H1 (cell line): ENCODE measurements around the gene MIA2. TPM values are rescaled to one million over a fixed set of nuclear protein-coding genes. Genes with fewer than 3 reads are reported as not detected.
A peak's percentile ranks its signal among the peaks of the same experiment; 100 is the strongest.

ENCODE experiments used
- CTCF ChIA-PET: fragments of 300-600 bp; sonication (Branson Sonifier 250); formaldehyde crosslinking; loops from one replicate; lab custom pipeline; 2021; ENCODE audit not compliant: partially characterized antibody; lab: Charles Lee
- POLR2A ChIA-PET: fragments of 300-600 bp; sonication (Branson Sonifier 250); formaldehyde crosslinking; loops from one replicate; lab custom pipeline; 2021; ENCODE audit warnings: inconsistent platforms; ENCODE audit not compliant: partially characterized antibody; lab: Charles Lee
- DNase-seq, 2 experiments: peaks; one replicate each; pipeline versions ENCODE4 v3.0.0 to v3.0.0-alpha.2; 2010 to 2022; ENCODE audit warnings: low spot score in 2 of 2, low read depth in 1 of 2, mixed read lengths in 1 of 2
- FAIRE-seq: peaks from 2 replicates; lab custom pipeline; 2011; peaks lifted over from hg19 to GRCh38; lab: Jason Lieb, UNC
- H2AFZ ChIP-seq: 2 replicates; pipeline ENCODE4 v1.8.1; 2012; ENCODE audit warnings: low read length, inconsistent platforms
- H2AK5ac ChIP-seq: 2 replicates; pipeline ENCODE4 v1.6.1; 2013; ENCODE audit warnings: low read depth, low read length
- H2BK120ac ChIP-seq: replicated peaks from 2 replicates; pipeline ENCODE3; 2013; ENCODE audit warnings: low read depth, low read length, inconsistent platforms
- H2BK12ac ChIP-seq: 2 replicates; pipeline ENCODE4 v1.6.1; 2013; ENCODE audit warnings: low read depth, low read length
- H2BK15ac ChIP-seq: 2 replicates; pipeline ENCODE4 v1.6.1; 2013; ENCODE audit warnings: low read length
- H2BK20ac ChIP-seq: 2 replicates; pipeline ENCODE4 v1.6.1; 2013; ENCODE audit warnings: low read length
- H2BK5ac ChIP-seq: 2 replicates; pipeline ENCODE4 v1.6.1; 2013; ENCODE audit warnings: low read depth, low read length
- H3K14ac ChIP-seq: 2 replicates; pipeline ENCODE4 v1.6.1; 2013; ENCODE audit warnings: inconsistent platforms; ENCODE audit not compliant: insufficient read length
- H3K18ac ChIP-seq: 2 replicates; pipeline ENCODE4 v1.6.1; 2013; ENCODE audit warnings: low read length; ENCODE audit errors: extremely low read depth
- H3K23ac ChIP-seq: 2 replicates; pipeline ENCODE4 v1.6.1; 2013; ENCODE audit warnings: inconsistent platforms; ENCODE audit not compliant: insufficient read length
- H3K23me2 ChIP-seq: 2 replicates; pipeline ENCODE4 v1.6.1; 2013; ENCODE audit warnings: low read depth, low read length
- H3K27ac ChIP-seq: 2 replicates; pipeline ENCODE4 v1.6.1; 2011; ENCODE audit warnings: low read depth, low read length, inconsistent platforms
- H3K27me3 ChIP-seq, 4 experiments: replicated peaks in 1 of 4; 1 replicate in 1 of 4; 2 replicates in 3 of 4; pipeline versions ENCODE4 v1.6.1 to v1.8.1; 2011 to 2013; ENCODE audit warnings: low read length in 3 of 4, mild to moderate bottlenecking in 3 of 4, inconsistent platforms in 2 of 4, mixed read lengths in 2 of 4, moderate library complexity in 1 of 4; ENCODE audit not compliant: control insufficient read depth in 3 of 4, insufficient read depth in 3 of 4; ENCODE audit errors: extremely low read depth in 1 of 4
- H3K36me3 ChIP-seq, 4 experiments: 2 replicates each; pipeline versions ENCODE4 v1.6.1 to v1.8.1; 2011 to 2013; ENCODE audit warnings: mild to moderate bottlenecking in 4 of 4, low read length in 3 of 4, moderate library complexity in 2 of 4, control low read depth in 1 of 4, inconsistent platforms in 1 of 4; ENCODE audit not compliant: insufficient read depth in 4 of 4, control insufficient read depth in 2 of 4
- H3K4ac ChIP-seq: replicated peaks from 2 replicates; pipeline ENCODE3; 2013; ENCODE audit warnings: low read length, low read depth, mixed read lengths, inconsistent platforms; ENCODE audit not compliant: insufficient read length
- H3K4me1 ChIP-seq, 4 experiments: replicated peaks in 1 of 4; 1 replicate in 1 of 4; 2 replicates in 3 of 4; pipeline versions ENCODE4 v1.6.1 to v1.8.1; 2011 to 2013; ENCODE audit warnings: low read length in 3 of 4, inconsistent platforms in 2 of 4, mixed read lengths in 1 of 4; ENCODE audit not compliant: insufficient read depth in 4 of 4, control insufficient read depth in 3 of 4
- H3K4me2 ChIP-seq, 2 experiments: 2 replicates each; pipeline versions ENCODE4 v1.6.1 to v1.8.1; 2011 to 2013; ENCODE audit warnings: low read depth in 2 of 2, low read length in 2 of 2, control low read depth in 1 of 2, inconsistent platforms in 1 of 2, mild to moderate bottlenecking in 1 of 2; ENCODE audit not compliant: insufficient read depth in 1 of 2
- H3K4me3 ChIP-seq, 4 experiments: fragments of 200-600, 300-600 bp in 1 of 4; sonication (generic), shearing (Covaris generic), sonication (Bioruptor Twin) in 1 of 4; 2 replicates each; pipeline versions ENCODE4 v1.5.1 to v1.8.1; 2011 to 2016; ENCODE audit warnings: low read length in 4 of 4, low read depth in 3 of 4, control low read depth in 2 of 4, inconsistent platforms in 2 of 4, mild to moderate bottlenecking in 2 of 4, mixed read lengths in 1 of 4, moderate library complexity in 1 of 4; ENCODE audit not compliant: insufficient read depth in 2 of 4; ENCODE audit errors: extremely low read depth in 1 of 4
- H3K56ac ChIP-seq: replicated peaks from 2 replicates; pipeline ENCODE3; 2013; ENCODE audit warnings: low read depth, mild to moderate bottlenecking, mixed read lengths, low read length, inconsistent platforms; ENCODE audit not compliant: insufficient read length
- H3K79me1 ChIP-seq: 2 replicates; pipeline ENCODE4 v1.6.1; 2013; ENCODE audit warnings: low read depth, low read length, control low read depth
- H3K79me2 ChIP-seq, 2 experiments: 2 replicates each; pipeline versions ENCODE4 v1.6.1 to v1.8.1; 2012 to 2013; ENCODE audit warnings: low read length in 2 of 2, mild to moderate bottlenecking in 2 of 2, inconsistent platforms in 1 of 2; ENCODE audit not compliant: insufficient read depth in 2 of 2, control insufficient read depth in 1 of 2
- H3K9ac ChIP-seq, 4 experiments: replicated peaks in 1 of 4; 1 replicate in 1 of 4; 2 replicates in 3 of 4; pipeline versions ENCODE4 v1.6.1 to v1.8.1; 2011 to 2013; ENCODE audit warnings: low read depth in 3 of 4, low read length in 3 of 4, control low read depth in 2 of 4, mild to moderate bottlenecking in 2 of 4, moderate library complexity in 2 of 4, inconsistent platforms in 1 of 4; ENCODE audit errors: extremely low read depth in 1 of 4
- H3K9me3 ChIP-seq, 2 experiments: 2 replicates each; pipeline versions ENCODE4 v1.6.1 to v1.8.1; 2012 to 2013; ENCODE audit warnings: mild to moderate bottlenecking in 2 of 2, moderate library complexity in 2 of 2, control low read depth in 1 of 2, inconsistent platforms in 1 of 2, low read depth in 1 of 2, low read length in 1 of 2, mixed read lengths in 1 of 2; ENCODE audit not compliant: insufficient read depth in 2 of 2
- H4K20me1 ChIP-seq, 2 experiments: replicated peaks in 1 of 2; 2 replicates each; pipeline versions ENCODE3 to v1.8.1; 2011 to 2013; ENCODE audit warnings: inconsistent platforms in 2 of 2, low read length in 2 of 2, mild to moderate bottlenecking in 1 of 2; ENCODE audit not compliant: insufficient read depth in 2 of 2, control insufficient read depth in 1 of 2
- H4K5ac ChIP-seq: 2 replicates; pipeline ENCODE4 v1.6.1; 2013; ENCODE audit warnings: low read length, low read depth, mixed read lengths, inconsistent platforms; ENCODE audit not compliant: insufficient read length
- H4K8ac ChIP-seq: 2 replicates; pipeline ENCODE4 v1.8.0; 2013; ENCODE audit warnings: mild to moderate bottlenecking, moderate library complexity, low read length, inconsistent platforms; ENCODE audit not compliant: insufficient read depth; ENCODE audit errors: extremely low read depth
- H4K91ac ChIP-seq: replicated peaks from 2 replicates; pipeline ENCODE3; 2013; ENCODE audit warnings: low read length, mixed read lengths, inconsistent platforms; ENCODE audit not compliant: insufficient read length
- BRCA1 ChIP-seq: IDR thresholded peaks from 2 replicates; pipeline ENCODE4 v1.6.1; 2012; ENCODE audit warnings: low read depth, low read length, improper control_type of control experiment
- CEBPB ChIP-seq: IDR thresholded peaks from 2 replicates; pipeline ENCODE4 v1.6.1; 2012; ENCODE audit warnings: low read depth, low read length
- CTBP2 ChIP-seq: IDR thresholded peaks from 2 replicates; pipeline ENCODE4 v1.7.0; 2011; ENCODE audit warnings: borderline replicate concordance, mild to moderate bottlenecking, moderate library complexity, mixed read lengths, low read length; ENCODE audit not compliant: insufficient read depth, insufficient read length
- EGR1 ChIP-seq: IDR thresholded peaks from 2 replicates; pipeline ENCODE4 v1.6.1; 2011; ENCODE audit warnings: low read depth, low read length, borderline replicate concordance
- EZH2 ChIP-seq: fragments of 200-600 bp; sonication (generic); IDR thresholded peaks from 2 replicates; pipeline ENCODE4 v1.7.1; 2012; ENCODE audit warnings: low read depth, mild to moderate bottlenecking, moderate library complexity, low read length, inconsistent platforms; ENCODE audit not compliant: severe bottlenecking
- JUN ChIP-seq: IDR thresholded peaks from 2 replicates; pipeline ENCODE4 v1.6.1; 2011; ENCODE audit warnings: low read depth, mild to moderate bottlenecking, improper control_type of control experiment, low read length
- KDM4A ChIP-seq: IDR thresholded peaks from one replicate; pipeline ENCODE4 v1.7.1; 2012; ENCODE audit warnings: low read depth, mild to moderate bottlenecking, moderate library complexity, low read length, inconsistent platforms; ENCODE audit not compliant: severe bottlenecking
- PHF8 ChIP-seq: fragments of 200-600 bp; sonication (generic); conservative IDR thresholded peaks from 2 replicates; pipeline ENCODE4 v1.7.1; 2012; ENCODE audit warnings: low read depth, mild to moderate bottlenecking, inconsistent platforms, low read length, moderate library complexity
- RFX5 ChIP-seq: IDR thresholded peaks from 2 replicates; pipeline ENCODE4 v1.6.1; 2011; ENCODE audit warnings: low read depth, low read length, improper control_type of control experiment, borderline replicate concordance
- SAP30 ChIP-seq: fragments of 300-600 bp; sonication (generic); IDR thresholded peaks from 2 replicates; pipeline ENCODE4 v1.7.1; 2012; ENCODE audit warnings: low read length, moderate library complexity, mild to moderate bottlenecking, inconsistent platforms; ENCODE audit not compliant: insufficient read depth, insufficient replicate concordance
- WGBS, 2 experiments: shearing (Covaris generic) in 1 of 2; methylation state at CpG; one replicate each; pipeline versions ENCODE4 v1.1.6 to v1.1.7; 2013 to 2015; ENCODE audit warnings: low lambda C conversion rate in 2 of 2, mixed read lengths in 2 of 2, inconsistent platforms in 1 of 2, low coverage in 1 of 2, missing lambda C conversion rate in 1 of 2; ENCODE audit not compliant: insufficient replicate concordance in 2 of 2, insufficient coverage in 1 of 2, insufficient read length in 1 of 2; ENCODE audit errors: extremely low coverage in 1 of 2, missing lambda C conversion rate in 1 of 2; 5-methylcytosine and 5-hydroxymethylcytosine counted together
- polyA plus RNA-seq, 7 experiments: library from polyadenylated mRNA; depleted of rRNA in 3 of 7; stranded (reverse) in 5 of 7; unstranded in 2 of 7; fragments of >200 nt in 5 of 7; fragments of 200-250 nt in 2 of 7; gene quantifications; 1 replicate in 5 of 7; 2 replicates in 1 of 7; 4 replicates in 1 of 7; pipeline versions ENCODE4 v1.2.1 to v1.2.3, GENCODE V29; 2011 to 2013; ENCODE audit warnings: missing spikeins in 2 of 7, mixed read lengths in 2 of 7
- total RNA-seq: library from RNA; stranded (reverse); fragmentation: NEBNext Ultra II Directional; extraction: Animal tissue kit (Norgen Biotek cat#: 25700); gene quantifications from 2 replicates; pipeline ENCODE4 v1.2.1, GENCODE V29; 2021
- TF ChIP-seq, protein P1 (sequence below): IDR thresholded peaks from 2 replicates; pipeline ENCODE4 v1.6.1; 2012; ENCODE audit warnings: inconsistent platforms
- TF ChIP-seq, protein P2 (sequence below): IDR thresholded peaks from 2 replicates; pipeline ENCODE4 v1.6.1; 2012; ENCODE audit warnings: inconsistent platforms

The MIA2 gene
- total and polyA plus RNA-seq, 2 of the 8 experiments (the other 6 are each of a cell fraction or from before 2014, with no cell fraction given), result 10.1 to 15.0 TPM

DNA sequence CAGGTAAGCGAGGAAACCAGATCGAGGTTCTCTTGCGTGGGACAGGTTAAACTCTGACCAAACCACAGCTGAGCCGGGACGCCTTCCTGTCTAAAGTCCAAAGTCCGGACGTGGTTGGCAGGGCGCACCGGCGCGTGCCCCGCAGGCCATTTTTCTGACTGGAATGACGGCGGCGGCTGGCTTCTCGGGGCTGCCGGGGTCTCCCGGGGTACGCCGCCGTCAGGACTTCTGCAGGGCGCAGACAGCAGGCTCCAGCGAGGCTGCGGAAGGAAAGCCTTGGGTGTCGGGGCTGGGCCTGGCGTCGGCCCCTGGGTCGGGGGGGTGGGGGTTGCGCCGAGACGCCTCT, 32.8 kb downstream of the MIA2 start:
- Histone ChIP-seq H2BK12ac (no peak overlapping the region; the same call in 1 of the 2 replicates), H3K23me2 (peaks cover 4% of the 10 kb centered on the region), H4K5ac (no peak overlapping the region), H3K4me2 (peak overlapping the region; percentile 87 to 98), H2AK5ac (no peak overlapping the region), H3K4ac (no peak overlapping the region), H3K36me3 (no peaks in the 10 kb centered on the region), H2BK120ac (no peak overlapping the region), H2BK5ac (peak overlapping the region; percentile 55; the same call in 1 of the 2 replicates), H4K91ac (no peak overlapping the region), H3K4me1 (peaks cover 0 to 7% (median under 1%) of the 10 kb centered on the region in 4 experiments; a peak in 3 of 7 replicates), H2BK20ac (no peak overlapping the region), H3K9ac (peak overlapping the region; percentile 80 to 90 (median 85)), H3K18ac (peak overlapping the region; percentile 67; the same call in 1 of the 2 replicates), H3K14ac (no peak overlapping the region), H4K20me1 (no peaks in the 10 kb centered on the region), H3K27me3 (no peaks in the 10 kb centered on the region), H3K4me3 (peak overlapping the region; percentile 75 to 93 (median 84)), H3K79me1 (no peaks in the 10 kb centered on the region), H3K79me2 (peaks cover 3 to 36% of the 10 kb centered on the region in 2 experiments; a peak in 2 of 4 replicates), H3K56ac (no peak overlapping the region), H3K23ac (no peak overlapping the region), H2AFZ (peak overlapping the region; percentile 97), H4K8ac (peak overlapping the region; percentile 97; the same call in 1 of the 2 replicates), H2BK15ac (0 out of 2 replicates have a peak overlapping the region, but pooled peaks have one; percentile 83), H3K27ac (peak overlapping the region; percentile 90; the same call in 1 of the 2 replicates), H3K9me3 (no peaks in the 10 kb centered on the region)
- peak; percentile 5 to 76 for DNase-seq
- FAIRE-seq, result no peak
- CTCF ChIA-PET, result no interaction called here
- POLR2A ChIA-PET, result interaction anchor here (0.6 to 2.9 kb wide), 21 partner anchors 8 to 166 kb away, joined by 3 to 14 read pairs (median 4); partner anchors contain the start of genes FBXO33, PNN, SEC23A and TRAPPC6B
- WGBS, 2 experiments, result 6% methylated on average over 25 of the region's 31 CpGs; no CpG with 5 or more reads in 1 of the 2 experiments
- TF ChIP-seq, protein P1, sequence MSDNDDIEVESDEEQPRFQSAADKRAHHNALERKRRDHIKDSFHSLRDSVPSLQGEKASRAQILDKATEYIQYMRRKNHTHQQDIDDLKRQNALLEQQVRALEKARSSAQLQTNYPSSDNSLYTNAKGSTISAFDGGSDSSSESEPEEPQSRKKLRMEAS, result peak; percentile 52; the same call in 1 of the 2 replicates
- TF ChIP-seq EZH2 (no peak), SAP30 (no peak), CTBP2 (no peak), CEBPB (no peak), KDM4A (no peak), PHF8 (no peak; the same call in 1 of the 2 replicates), BRCA1 (no peak), JUN (no peak), EGR1 (no peak), RFX5 (no peak)
- TF ChIP-seq, protein P2, sequence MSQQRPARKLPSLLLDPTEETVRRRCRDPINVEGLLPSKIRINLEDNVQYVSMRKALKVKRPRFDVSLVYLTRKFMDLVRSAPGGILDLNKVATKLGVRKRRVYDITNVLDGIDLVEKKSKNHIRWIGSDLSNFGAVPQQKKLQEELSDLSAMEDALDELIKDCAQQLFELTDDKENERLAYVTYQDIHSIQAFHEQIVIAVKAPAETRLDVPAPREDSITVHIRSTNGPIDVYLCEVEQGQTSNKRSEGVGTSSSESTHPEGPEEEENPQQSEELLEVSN, result peak; percentile 20; the same call in 1 of the 2 replicates
